SK-N-SH treated with all-trans-retinoic acid at 6 μM for 48 hours (cell line): ENCODE results near the gene CDCA4.

Source experiments
- ARNTL ChIP-seq: fragments of 450-650 bp; formaldehyde crosslinking; IDR thresholded peaks from 2 replicates; pipeline ENCODE4 v1.5.0; 2020; ENCODE audit warnings: low read depth, mild to moderate bottlenecking, moderate library complexity, borderline replicate concordance
- CREB5 ChIP-seq: fragments of 250-450 bp; sonication (Bioruptor Pico); IDR thresholded peaks from 2 replicates; pipeline ENCODE4 v1.5.1; 2020; ENCODE audit warnings: low read depth, mild to moderate bottlenecking, moderate library complexity
- CSRNP3 ChIP-seq: fragments of 250-450 bp; sonication (Bioruptor Pico); IDR thresholded peaks from 2 replicates; pipeline ENCODE4 v1.5.1; 2021; ENCODE audit warnings: mild to moderate bottlenecking, moderate library complexity
- GLIS3 ChIP-seq: fragments of 250-450 bp; sonication (Bioruptor Pico); IDR thresholded peaks from 2 replicates; pipeline ENCODE4 v1.5.0; 2020; ENCODE audit warnings: mild to moderate bottlenecking, moderate library complexity
- ISL1 ChIP-seq: fragments of 250-450 bp; sonication (Bioruptor Pico); IDR thresholded peaks from 2 replicates; pipeline ENCODE4 v2.1.2; 2022; ENCODE audit warnings: mild to moderate bottlenecking, moderate library complexity
- PATZ1 ChIP-seq: fragments of 250-450 bp; sonication (Bioruptor Pico); IDR thresholded peaks from 2 replicates; pipeline ENCODE4 v1.8.0; 2020; ENCODE audit warnings: mild to moderate bottlenecking, moderate library complexity, borderline replicate concordance
- PPARA ChIP-seq: fragments of 250-450 bp; sonication (Bioruptor Pico); IDR thresholded peaks from 2 replicates; pipeline ENCODE4 v1.5.0; 2020; ENCODE audit warnings: mild to moderate bottlenecking, borderline replicate concordance
- RARB ChIP-seq: fragments of 250-450 bp; sonication (Bioruptor Pico); IDR thresholded peaks from 2 replicates; pipeline ENCODE4 v1.8.0; 2021; ENCODE audit warnings: mild to moderate bottlenecking, moderate library complexity
- TCF4 ChIP-seq: fragments of 250-450 bp; sonication (Bioruptor Pico); IDR thresholded peaks from 2 replicates; pipeline ENCODE4 v1.8.0; 2021; ENCODE audit warnings: mild to moderate bottlenecking, moderate library complexity, borderline replicate concordance
- TOX ChIP-seq: fragments of 250-450 bp; sonication (Bioruptor Pico); IDR thresholded peaks from 2 replicates; pipeline ENCODE4 v1.8.0; 2021; ENCODE audit warnings: mild to moderate bottlenecking, moderate library complexity, borderline replicate concordance
- ZFP3 ChIP-seq: fragments of 250-450 bp; sonication (Bioruptor Pico); IDR thresholded peaks from 2 replicates; pipeline ENCODE4 v1.5.0; 2020; ENCODE audit warnings: mild to moderate bottlenecking, moderate library complexity
- ZNF70 ChIP-seq: fragments of 450-650 bp; formaldehyde crosslinking; IDR thresholded peaks from 2 replicates; pipeline ENCODE4 v1.5.0; 2020; ENCODE audit warnings: mild to moderate bottlenecking, moderate library complexity

DNA sequence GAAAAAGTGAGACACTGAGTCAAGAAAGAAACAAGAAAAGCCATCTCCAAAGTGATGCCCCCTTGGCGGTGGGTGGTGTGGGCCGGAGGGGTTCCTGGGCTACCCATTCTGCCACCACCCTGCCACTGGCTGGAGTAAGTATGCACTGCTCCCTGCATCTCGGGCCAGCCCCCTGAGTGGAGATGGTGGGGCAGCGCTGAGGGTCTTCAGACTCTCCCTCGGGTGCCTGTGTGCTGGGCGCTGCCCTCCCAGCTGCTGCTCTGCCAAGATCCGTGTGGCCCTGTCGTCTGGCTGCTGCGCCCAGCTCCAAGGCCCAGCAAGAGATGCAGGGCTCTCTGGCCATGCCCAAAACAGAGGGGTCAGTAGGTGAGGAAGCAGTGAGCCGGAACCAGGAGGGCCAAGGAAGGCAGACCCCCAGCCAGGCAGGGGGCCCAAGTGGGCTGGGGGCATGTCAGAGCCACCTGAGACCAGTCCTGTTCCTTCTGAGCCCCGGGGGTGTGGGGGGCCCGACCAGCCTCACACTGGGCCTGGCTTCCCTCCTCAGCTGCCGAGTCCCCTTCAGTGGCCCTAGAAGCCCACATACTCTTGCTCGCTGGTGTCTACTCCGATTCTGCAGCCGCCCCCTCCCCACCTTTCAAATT lies 39.2 kb upstream of the CDCA4 start:
- TF ChIP-seq TOX: no peak
- no peak for TF ChIP-seq GLIS3 (CRISPR knock-in tag)
- TF ChIP-seq ZNF70 (CRISPR knock-in tag): no peak
- TF ChIP-seq ZFP3 (CRISPR knock-in tag): no peak
- TF ChIP-seq ISL1 (CRISPR knock-in tag): no peak
- TF ChIP-seq PATZ1: no peak
- no peak for TF ChIP-seq PPARA (CRISPR knock-in tag)
- no peak for TF ChIP-seq RARB (CRISPR knock-in tag)
- TF ChIP-seq CSRNP3 (CRISPR knock-in tag): no peak
- no peak for TF ChIP-seq CREB5 (CRISPR knock-in tag)
- TF ChIP-seq TCF4 (CRISPR knock-in tag): no peak
- no peak for TF ChIP-seq ARNTL
